Activated CD8-positive, alpha-beta memory T cell treated with anti-CD3 and anti-CD28 coated beads for 1 hour (primary cell): Measurements from ENCODE around the gene GRB10.

Source experiments
- DNase-seq, 2 donors: peaks; one replicate each; pipeline ENCODE4 v3.0.0-alpha.2; 2020; ENCODE audit warnings: low read depth in 1 of 2; ENCODE audit errors: extremely low read depth in 1 of 2

GRB10 gene

GRCh38 chr7:50803359-50804337 is 21.0 kb upstream of the GRB10 start:
- DNase-seq: no peak

GRCh38 chr7:50801907-50802306 is 19.2 kb upstream of the GRB10 start:
- no peak for DNase-seq

- no peak for DNase-seq
Measured at GRCh38 chr7:50799873-50800272, 17.2 kb upstream of the GRB10 start.

- DNase-seq: no peak
Measured at GRCh38 chr7:50798126-50798525, 15.4 kb upstream of the GRB10 start.

DNA sequence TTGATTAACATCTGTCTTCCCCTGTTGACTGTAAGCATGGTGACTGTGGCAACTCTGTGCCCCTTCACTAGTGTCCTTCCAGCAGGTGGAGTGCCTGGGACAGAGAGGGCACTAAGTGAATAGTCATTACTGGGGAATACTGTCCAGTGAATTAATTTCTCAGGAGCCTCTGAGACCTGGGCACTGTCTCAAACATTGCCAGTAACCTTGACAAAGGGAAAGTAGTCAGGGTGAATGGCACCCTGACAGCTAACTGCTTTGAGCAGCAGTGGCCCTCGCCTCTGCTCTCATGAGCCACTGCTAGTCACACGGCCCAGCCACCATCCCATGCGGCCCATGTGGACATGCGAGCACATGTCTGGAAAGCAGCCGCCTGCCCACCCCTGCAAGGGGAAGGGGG is 13.1 kb upstream of the GRB10 start:
- DNase-seq: no peak

DNA sequence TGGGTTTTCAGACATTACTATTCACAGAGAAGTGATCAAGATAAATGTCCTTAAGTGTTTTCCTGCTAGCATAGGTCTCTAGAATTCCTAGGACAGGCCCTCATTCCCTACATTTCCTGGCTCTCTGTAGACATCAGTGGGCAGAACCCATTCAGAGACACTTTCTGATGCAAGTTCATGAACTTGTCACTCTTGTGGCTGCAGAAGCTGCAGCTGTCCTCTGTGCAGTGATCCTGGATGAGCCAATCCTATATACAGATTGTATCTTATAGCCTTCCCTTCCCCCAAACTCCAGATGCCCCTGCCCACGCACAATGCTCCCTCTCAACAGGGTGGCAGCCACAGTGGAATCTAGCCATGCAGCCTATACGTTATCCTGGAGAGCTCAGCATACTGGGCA is 12.6 kb upstream of the GRB10 start:
- no peak for DNase-seq

GRCh38 chr7:50793947-50794570 is 11.4 kb upstream of the GRB10 start:
- no peak for DNase-seq

- peak in 1 of 2 donors; percentile 5 for DNase-seq
Measured at GRCh38 chr7:50793120-50793946, 10.6 kb upstream of the GRB10 start.

DNA sequence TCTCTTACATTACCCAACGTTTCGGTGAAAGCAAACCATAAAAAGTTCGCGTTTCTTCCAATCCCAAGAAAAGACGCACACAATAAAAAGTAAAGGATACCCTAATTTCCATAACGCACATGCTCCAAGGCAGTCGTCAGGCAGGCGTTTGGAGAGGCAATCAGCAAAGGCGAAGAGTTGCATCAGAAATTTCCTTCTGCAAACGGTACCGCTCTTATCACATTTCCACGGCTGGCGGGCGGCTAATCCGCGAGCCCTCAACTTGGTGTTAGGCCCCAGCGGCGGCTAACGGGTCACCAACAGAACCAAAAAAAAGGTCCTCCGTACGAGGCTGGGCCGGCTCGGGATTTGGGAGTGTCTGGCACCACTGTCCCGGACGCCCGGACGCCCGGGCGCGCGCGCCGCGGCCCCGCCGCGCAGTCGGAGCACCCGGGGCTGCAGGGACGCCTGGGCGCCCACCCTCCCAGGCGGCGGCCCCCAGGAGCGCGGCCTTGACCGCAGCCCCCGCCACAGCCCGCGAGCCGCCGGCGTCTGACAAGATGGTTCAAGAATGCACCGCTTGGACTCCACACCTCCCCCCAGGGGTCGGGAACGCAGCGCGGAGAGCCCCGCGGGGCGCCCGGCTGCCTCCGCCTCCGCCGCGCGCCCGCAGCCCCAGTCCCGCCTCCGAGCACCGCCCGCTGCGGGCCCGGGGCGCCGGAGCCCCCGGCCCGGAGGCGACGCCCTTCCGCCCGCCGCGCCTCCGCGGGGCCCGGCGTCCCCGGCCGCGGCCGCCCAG is 9.8 kb upstream of the GRB10 start:
- no peak for DNase-seq

DNA sequence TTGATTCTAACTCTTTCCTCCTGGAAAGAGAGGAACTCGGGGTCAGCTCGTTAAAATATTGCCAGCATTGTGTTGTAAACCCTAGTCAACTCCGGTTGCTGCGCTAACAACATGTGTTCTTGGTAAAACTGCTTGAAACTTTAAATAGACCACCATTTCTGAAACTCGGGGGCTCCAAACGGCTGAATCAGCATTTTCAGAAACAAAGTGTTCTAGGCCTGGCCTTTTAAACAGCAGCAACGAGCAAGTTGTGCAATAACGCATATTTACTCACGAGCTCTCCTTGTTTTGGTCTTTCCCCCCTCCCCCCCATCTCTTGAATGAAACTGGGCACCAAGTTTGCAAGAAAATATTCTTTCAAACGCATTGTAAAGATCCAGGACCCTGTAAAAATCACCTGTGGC is 9.2 kb upstream of the GRB10 start:
- no peak for DNase-seq

GRCh38 chr7:50791363-50791937 is 8.8 kb upstream of the GRB10 start:
- no peak for DNase-seq

DNA sequence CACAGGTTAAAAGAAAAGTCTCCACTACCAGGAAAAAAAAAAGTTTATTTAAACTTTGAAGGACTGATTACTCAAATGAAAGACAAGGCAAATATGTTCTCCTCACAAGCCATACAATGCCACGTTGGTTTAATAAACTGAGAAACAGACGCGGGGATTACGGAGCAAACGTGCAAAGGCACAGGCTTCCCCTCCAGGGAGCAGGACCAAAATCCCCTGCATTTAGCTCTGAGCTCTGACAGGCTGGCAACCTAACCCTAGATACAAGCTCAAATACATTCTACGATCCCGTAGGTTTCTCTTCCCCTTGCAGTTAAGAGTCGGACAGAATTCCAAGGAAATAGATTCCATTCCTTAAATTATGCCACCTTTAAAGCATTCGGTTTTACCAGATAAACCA is 7.7 kb upstream of the GRB10 start:
- DNase-seq: no peak

- no peak for DNase-seq
Measured at GRCh38 chr7:50788382-50788781, 5.7 kb upstream of the GRB10 start.

DNA sequence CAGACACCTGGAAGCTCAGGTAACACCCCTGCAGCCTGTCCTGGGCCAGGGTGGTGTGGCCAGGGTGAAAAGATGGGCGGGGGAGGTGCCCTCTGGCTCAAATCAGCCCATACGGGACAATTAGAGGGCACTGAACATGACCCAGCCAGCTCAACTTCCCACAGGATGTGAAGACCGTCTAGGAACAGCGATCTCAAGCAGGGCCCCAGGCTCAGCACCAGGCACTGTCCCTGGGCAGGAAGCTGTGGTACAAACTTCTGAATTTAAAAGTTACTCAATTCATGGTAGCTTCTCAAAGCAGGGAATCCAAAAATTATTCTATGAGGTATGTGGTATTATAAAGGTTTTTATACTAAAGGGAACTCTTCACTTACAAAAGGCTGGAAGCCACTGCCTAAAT is 5.1 kb upstream of the GRB10 start:
- DNase-seq: no peak

DNA sequence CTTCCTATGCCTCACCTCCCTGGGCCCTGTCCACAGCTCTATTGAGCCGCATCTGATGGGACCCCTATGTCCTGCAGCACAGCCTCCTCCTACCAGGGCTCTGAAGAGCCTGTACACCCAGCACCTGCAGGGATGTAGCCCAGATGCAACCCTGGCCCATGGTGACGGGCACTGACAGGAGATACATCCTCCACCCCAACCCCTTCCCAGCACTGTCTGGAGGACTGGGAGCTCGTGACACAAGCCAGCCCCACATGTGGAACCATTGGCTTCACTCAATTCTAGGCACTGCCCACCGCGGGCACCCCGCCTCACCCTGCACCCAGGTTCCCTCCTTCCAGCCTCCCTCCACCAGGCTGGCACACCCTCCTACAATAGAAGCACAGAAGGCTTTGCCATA is 2.6 kb upstream of the GRB10 start:
- no peak for DNase-seq

- DNase-seq: no peak
Measured at GRCh38 chr7:50783801-50784507, 1.3 kb upstream of the GRB10 start.

DNA sequence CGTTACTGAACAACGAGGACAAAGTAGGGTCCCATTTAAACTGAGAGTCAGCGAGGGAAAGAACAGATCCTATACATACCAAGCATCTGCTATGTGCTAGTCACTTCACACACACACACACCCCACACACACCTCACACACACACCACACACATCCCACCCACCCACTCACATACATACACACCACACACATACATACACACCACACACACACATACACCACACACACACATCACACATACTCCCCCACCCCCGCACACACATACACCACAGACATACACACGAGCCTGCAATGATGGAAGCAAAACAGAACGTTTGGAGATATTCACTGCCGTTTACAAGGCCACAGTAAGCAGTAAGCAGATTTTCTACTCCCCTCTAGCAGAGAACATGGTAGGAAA is 607 bp upstream of the GRB10 start:
- DNase-seq: no peak

- DNase-seq: peak in 1 of 2 donors; percentile 5
Measured at GRCh38 chr7:50781381-50782293, 1.1 kb downstream of the GRB10 start.

DNA sequence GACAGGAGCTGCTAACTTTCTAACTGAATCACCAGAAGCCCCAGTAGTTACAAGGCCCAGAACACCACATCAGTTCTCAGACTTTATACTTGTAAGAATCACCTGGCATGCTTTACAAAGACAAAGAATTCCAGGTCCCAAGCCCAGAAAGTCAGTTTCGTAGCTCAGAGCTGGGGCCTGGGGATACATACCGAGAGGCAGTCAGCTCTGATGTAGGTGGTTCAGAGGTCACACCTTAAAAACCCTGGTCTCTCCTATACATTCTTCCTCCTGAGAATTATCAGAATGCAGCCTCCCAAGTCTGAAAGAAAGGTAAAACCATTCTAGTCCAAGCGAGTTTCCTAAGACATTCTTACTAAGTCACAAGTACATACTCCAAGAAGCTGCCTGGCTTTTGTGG is 2.3 kb downstream of the GRB10 start:
- no peak for DNase-seq
